ENCODE measurements around the gene QRSL1. TPM values are rescaled to one million over a fixed set of nuclear protein-coding genes. Genes with fewer than 3 reads are reported as not detected.
"Not testable (repeated sequence)": the region's sequence is repeated elsewhere in the genome, so short reads cannot be mapped to it uniquely, and the experiment has no call there.

QRSL1 gene
- total and polyA plus RNA-seq, 2 experiments from 2014 or later = 7.8 to 9.7 TPM

GRCh38 chr6:106626485-106626884 lies 2.9 kb upstream of the QRSL1 start:
- Histone ChIP-seq H3K9ac (no peak overlapping the region), H3K4me2 (ENCODE audit: unreplicated experiment) (no peak overlapping the region), H2AFZ (no peak overlapping the region), H3K36me3 (ENCODE audit: low read depth) (no peaks in the 10 kb centered on the region), H3F3A (ENCODE audit: insufficient read depth) (no peaks in the 10 kb centered on the region), H4K20me1 (ENCODE audit: insufficient read depth) (no peaks in the 10 kb centered on the region), H3K9me2 (ENCODE audit: insufficient read depth) (no peaks in the 10 kb centered on the region), H3K27ac (no peak overlapping the region), H3K79me2 (ENCODE audit: insufficient read depth) (peaks cover 32% of the 10 kb centered on the region), H3K4me3 (no peak overlapping the region), H3K27me3 (replicated peaks; ENCODE audit: insufficient read depth) (no peaks in the 10 kb centered on the region), H3K9me3 (ENCODE audit: low read depth) (no peaks in the 10 kb centered on the region), H3K4me1 (ENCODE audit: insufficient read depth) (peaks cover 7% of the 10 kb centered on the region; the same call in 1 of the 2 replicates)
- TF ChIP-seq EZH2phosphoT487 (IDR thresholded peaks at IDR 0.05; ENCODE audit: insufficient read depth, low read depth) = no peak
- no peak for TF ChIP-seq EZH2 (IDR thresholded peaks at IDR 0.05; ENCODE audit: insufficient read depth, poor library complexity, severe bottlenecking)
- in situ Hi-C loops (cut with MboI) = no loop called here
- 46 to 47% methylated on average over 2 of the region's 2 CpGs for WGBS, 2 experiments (ENCODE audit: low coverage in 1 of 2, low lambda C conversion rate in 2 of 2, missing lambda C conversion rate in 2 of 2)
- DNase-seq = no peak

- H3K9me2 ChIP-seq (ENCODE audit: insufficient read depth); H3F3A ChIP-seq (ENCODE audit: insufficient read depth); H3K9me3 ChIP-seq (ENCODE audit: low read depth); H3K27ac ChIP-seq; DNase-seq; H3K9ac ChIP-seq; H3K4me3 ChIP-seq; in situ Hi-C loops (cut with MboI); H3K4me2 ChIP-seq (ENCODE audit: unreplicated experiment); H4K20me1 ChIP-seq (ENCODE audit: insufficient read depth); H3K4me1 ChIP-seq (ENCODE audit: insufficient read depth); H3K36me3 ChIP-seq (ENCODE audit: low read depth); H3K27me3 ChIP-seq (replicated peaks; ENCODE audit: insufficient read depth); H2AFZ ChIP-seq: not testable (repeated sequence)
- 87 to 91% methylated on average over 16 of the region's 16 CpGs for WGBS, 2 experiments (ENCODE audit: low coverage in 1 of 2, low lambda C conversion rate in 2 of 2, missing lambda C conversion rate in 2 of 2)
- H3K79me2 ChIP-seq (ENCODE audit: insufficient read depth) = peaks cover 45% of the 10 kb centered on the region
Measured at GRCh38 chr6:106627760-106628159, 1.6 kb upstream of the QRSL1 start.

GRCh38 chr6:106628658-106629102 lies 698 bp upstream of the QRSL1 start:
- Histone ChIP-seq H3K4me1 (ENCODE audit: insufficient read depth) (peaks cover 7% of the 10 kb centered on the region; the same call in 1 of the 2 replicates), H3K4me2 (ENCODE audit: unreplicated experiment) (peak overlapping the region; percentile 94), H3K4me3 (peak overlapping the region; percentile 99), H3K9ac (peak overlapping the region; percentile 95), H3K9me3 (ENCODE audit: low read depth) (no peaks in the 10 kb centered on the region), H3K27me3 (replicated peaks; ENCODE audit: insufficient read depth) (no peaks in the 10 kb centered on the region), H3K9me2 (ENCODE audit: insufficient read depth) (no peaks in the 10 kb centered on the region), H4K20me1 (ENCODE audit: insufficient read depth) (no peaks in the 10 kb centered on the region), H3K79me2 (ENCODE audit: insufficient read depth) (peaks cover 54% of the 10 kb centered on the region), H3K36me3 (ENCODE audit: low read depth) (no peaks in the 10 kb centered on the region), H2AFZ (peak overlapping the region; percentile 97), H3K27ac (peak overlapping the region; percentile 62; the same call in 1 of the 2 replicates), H3F3A (ENCODE audit: insufficient read depth) (no peaks in the 10 kb centered on the region)
- DNase-seq = no peak
- TF ChIP-seq EZH2 (IDR thresholded peaks at IDR 0.05; ENCODE audit: insufficient read depth, poor library complexity, severe bottlenecking) (no peak), EZH2phosphoT487 (IDR thresholded peaks at IDR 0.05; ENCODE audit: insufficient read depth, low read depth) (no peak)
- 33 to 37% methylated on average over 7 of the region's 7 CpGs for WGBS, 2 experiments (ENCODE audit: low coverage in 1 of 2, low lambda C conversion rate in 2 of 2, missing lambda C conversion rate in 2 of 2)
- in situ Hi-C loops (cut with MboI) = no loop called here

GRCh38 chr6:106629859-106630163 lies 433 bp downstream of the QRSL1 start:
- in situ Hi-C loops (cut with MboI) = no loop called here
- DNase-seq = no peak
- Histone ChIP-seq H3F3A (ENCODE audit: insufficient read depth) (no peaks in the 10 kb centered on the region), H3K4me1 (ENCODE audit: insufficient read depth) (peaks cover 7% of the 10 kb centered on the region; the same call in 1 of the 2 replicates), H3K27me3 (replicated peaks; ENCODE audit: insufficient read depth) (no peaks in the 10 kb centered on the region), H3K27ac (peak overlapping the region; percentile 62), H3K4me2 (ENCODE audit: unreplicated experiment) (peak overlapping the region; percentile 94), H2AFZ (peak overlapping the region; percentile 97), H3K9ac (peak overlapping the region; percentile 95), H3K9me2 (ENCODE audit: insufficient read depth) (no peaks in the 10 kb centered on the region), H4K20me1 (ENCODE audit: insufficient read depth) (no peaks in the 10 kb centered on the region), H3K9me3 (ENCODE audit: low read depth) (no peaks in the 10 kb centered on the region), H3K79me2 (ENCODE audit: insufficient read depth) (peaks cover 65% of the 10 kb centered on the region), H3K4me3 (peak overlapping the region; percentile 99), H3K36me3 (ENCODE audit: low read depth) (no peaks in the 10 kb centered on the region)
- WGBS, 2 experiments (ENCODE audit: low coverage in 1 of 2, low lambda C conversion rate in 2 of 2, missing lambda C conversion rate in 2 of 2) = 0% methylated on average over 14 of the region's 14 CpGs
- TF ChIP-seq EZH2phosphoT487 (IDR thresholded peaks at IDR 0.05; ENCODE audit: insufficient read depth, low read depth) (no peak), EZH2 (IDR thresholded peaks at IDR 0.05; ENCODE audit: insufficient read depth, poor library complexity, severe bottlenecking) (no peak)

GRCh38 chr6:106630366-106630765 lies 988 bp downstream of the QRSL1 start:
- Histone ChIP-seq H3K9me2 (ENCODE audit: insufficient read depth) (no peaks in the 10 kb centered on the region), H3K27me3 (replicated peaks; ENCODE audit: insufficient read depth) (no peaks in the 10 kb centered on the region), H3F3A (ENCODE audit: insufficient read depth) (no peaks in the 10 kb centered on the region), H3K9ac (peak overlapping the region; percentile 95), H2AFZ (peak overlapping the region; percentile 97), H3K4me2 (ENCODE audit: unreplicated experiment) (peak overlapping the region; percentile 94), H4K20me1 (ENCODE audit: insufficient read depth) (no peaks in the 10 kb centered on the region), H3K4me1 (ENCODE audit: insufficient read depth) (peaks cover 7% of the 10 kb centered on the region; the same call in 1 of the 2 replicates), H3K9me3 (ENCODE audit: low read depth) (no peaks in the 10 kb centered on the region), H3K36me3 (ENCODE audit: low read depth) (no peaks in the 10 kb centered on the region), H3K79me2 (ENCODE audit: insufficient read depth) (peaks cover 70% of the 10 kb centered on the region), H3K4me3 (peak overlapping the region; percentile 99), H3K27ac (no peak overlapping the region)
- TF ChIP-seq EZH2 (IDR thresholded peaks at IDR 0.05; ENCODE audit: insufficient read depth, poor library complexity, severe bottlenecking) (no peak), EZH2phosphoT487 (IDR thresholded peaks at IDR 0.05; ENCODE audit: insufficient read depth, low read depth) (no peak)
- no peak for DNase-seq
- WGBS, 2 experiments (ENCODE audit: low coverage in 1 of 2, low lambda C conversion rate in 2 of 2, missing lambda C conversion rate in 2 of 2) = 68 to 76% methylated on average over 5 of the region's 5 CpGs
- in situ Hi-C loops (cut with MboI) = no loop called here

Data from GM23248 (cell line).